GM18519 (cell line): ENCODE results near the gene YEATS2.
"Not testable (repeated sequence)": the region's sequence is repeated elsewhere in the genome, so short reads cannot be mapped to it uniquely, and the experiment has no call there.

Experiments
- ATAC-seq: cut with Tn5 transposase; IDR thresholded peaks from one replicate; pipeline ENCODE4 v1.9.1; 2021; ENCODE audit warnings: mild to moderate bottlenecking, moderate library complexity; ENCODE audit not compliant: unreplicated experiment, low FRiP score

The YEATS2 gene

DNA sequence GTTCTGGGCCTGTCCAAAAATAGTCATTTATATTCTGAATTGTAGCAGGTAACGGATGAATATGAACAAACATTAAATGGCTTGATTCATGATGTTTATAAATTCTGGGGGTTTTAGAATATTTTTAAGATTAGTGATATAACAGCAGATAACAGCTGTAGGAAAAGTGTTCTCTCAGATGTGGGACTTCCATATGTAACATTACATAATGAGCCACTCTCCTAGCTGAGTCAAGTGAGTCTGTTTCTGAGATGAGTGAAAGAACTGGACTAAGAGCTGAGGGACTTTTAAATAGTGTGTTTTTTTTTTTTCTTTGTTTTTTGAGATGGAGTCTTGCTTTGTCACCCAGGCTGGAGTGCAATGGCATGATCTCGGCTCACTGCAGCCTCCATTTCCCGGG lies 13.9 kb downstream of the YEATS2 start:
- no peak for ATAC-seq

DNA sequence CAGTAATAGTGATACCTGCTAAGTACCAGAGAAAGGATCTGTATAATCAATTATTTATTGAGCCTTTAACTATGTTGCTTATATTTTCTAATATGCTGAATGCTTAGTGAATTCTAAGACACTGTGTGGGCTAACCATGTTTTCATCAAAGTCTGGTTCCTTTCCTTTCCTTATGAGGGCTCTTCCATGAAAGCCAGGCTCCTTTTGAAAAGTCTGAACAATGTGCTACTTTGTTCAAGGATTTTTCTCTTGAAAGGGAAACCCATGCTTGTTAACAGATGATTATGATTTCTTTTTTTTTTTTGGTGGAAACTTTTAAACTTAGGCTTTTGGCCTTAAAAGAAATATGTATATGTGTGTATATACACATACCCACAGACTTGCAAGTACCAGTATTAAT lies 17.0 kb downstream of the YEATS2 start:
- ATAC-seq: no peak

DNA sequence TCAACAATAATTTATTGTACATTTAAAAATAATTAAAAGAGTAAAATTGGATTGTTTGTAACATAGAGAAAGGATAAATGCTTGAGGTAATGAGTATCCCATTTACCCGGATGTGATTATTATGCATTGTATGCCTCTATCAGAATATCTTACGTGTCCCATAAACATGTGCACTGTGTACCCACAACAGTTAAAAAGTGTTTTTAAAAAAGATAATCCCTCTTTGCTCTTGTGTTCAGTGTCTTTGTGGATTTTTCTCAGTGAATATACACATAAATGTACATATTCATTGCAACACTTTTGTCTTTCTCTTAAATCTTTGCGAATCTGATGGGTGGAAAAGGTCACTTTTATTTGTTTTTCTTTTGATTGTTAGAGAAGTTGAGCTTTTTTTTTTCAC lies 20.4 kb downstream of the YEATS2 start:
- ATAC-seq: no peak

DNA sequence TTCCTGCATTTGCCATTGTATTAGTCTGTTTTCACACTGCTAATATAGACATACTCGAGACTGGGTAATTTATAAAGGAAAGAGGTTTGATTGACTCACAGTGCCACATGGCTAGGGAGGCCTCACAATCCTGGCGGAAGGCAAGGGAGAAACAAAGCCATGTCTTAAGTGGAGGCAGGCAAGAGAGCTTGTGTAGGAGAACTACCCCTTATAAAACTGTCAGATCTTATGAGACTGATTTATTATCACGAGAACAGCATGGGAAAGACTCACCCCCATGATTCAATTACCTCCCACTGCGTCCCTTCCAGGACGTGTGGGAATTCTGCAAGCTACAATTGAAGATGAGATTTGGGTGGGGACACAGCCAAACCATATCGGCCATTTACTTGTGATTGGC lies 27.8 kb downstream of the YEATS2 start:
- no peak for ATAC-seq

DNA sequence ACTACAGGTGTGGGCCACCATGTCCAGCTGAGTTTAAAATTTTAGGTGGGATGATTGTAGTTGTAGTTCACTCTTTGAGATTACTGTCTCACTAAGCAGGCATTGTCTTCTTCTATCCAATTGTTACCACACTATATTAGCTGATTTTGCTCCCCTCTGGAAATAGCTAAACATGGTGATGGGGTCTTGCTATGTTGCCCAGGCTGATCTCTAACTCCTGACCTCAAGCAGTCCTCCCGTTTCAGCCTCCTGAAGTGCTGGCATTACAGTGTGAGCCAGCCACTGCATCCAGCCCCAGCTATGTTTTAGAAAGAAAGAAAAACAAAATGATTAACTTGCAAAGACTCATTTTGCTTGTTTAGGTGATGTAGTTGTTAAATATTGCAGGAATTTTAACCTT lies 30.6 kb downstream of the YEATS2 start:
- no peak for ATAC-seq

DNA sequence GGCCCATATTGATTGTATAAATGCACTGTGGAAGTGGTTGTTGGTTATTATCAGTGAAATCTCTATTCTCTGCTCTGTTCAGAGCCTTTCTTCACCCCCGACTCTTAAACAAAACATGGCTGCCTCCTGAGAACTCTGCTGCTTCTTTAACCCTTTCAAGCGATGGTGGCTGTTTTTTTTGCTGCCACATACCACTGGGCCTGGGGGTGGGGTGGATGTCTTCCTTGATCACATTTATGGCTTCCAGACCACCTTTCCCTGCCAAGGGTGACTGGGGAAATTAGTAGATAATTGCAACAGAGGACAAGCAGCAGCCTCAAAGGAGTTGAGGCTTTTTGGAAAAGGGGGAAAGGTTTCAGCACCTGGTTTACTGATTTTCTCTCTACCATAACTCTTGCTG lies 32.8 kb downstream of the YEATS2 start:
- no peak for ATAC-seq

DNA sequence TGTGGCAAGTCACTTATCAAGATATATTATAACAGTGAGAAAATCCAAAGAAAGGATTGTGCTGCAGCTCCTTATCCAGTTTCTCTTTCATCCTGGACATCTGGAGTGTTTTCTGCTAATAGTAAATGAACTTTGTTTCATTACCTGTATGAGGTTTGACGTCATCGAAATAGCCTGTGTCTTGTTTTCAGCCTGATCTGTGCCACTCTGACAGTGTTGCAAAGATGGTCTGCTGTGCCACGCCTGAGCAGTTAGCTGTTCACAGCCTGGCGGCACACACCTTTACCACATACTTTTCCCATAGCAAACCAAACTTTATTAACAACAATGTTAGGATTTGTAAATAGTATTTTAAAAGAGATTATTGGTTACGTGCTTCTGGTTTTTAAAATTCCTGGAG lies 34.0 kb downstream of the YEATS2 start:
- no peak for ATAC-seq

DNA sequence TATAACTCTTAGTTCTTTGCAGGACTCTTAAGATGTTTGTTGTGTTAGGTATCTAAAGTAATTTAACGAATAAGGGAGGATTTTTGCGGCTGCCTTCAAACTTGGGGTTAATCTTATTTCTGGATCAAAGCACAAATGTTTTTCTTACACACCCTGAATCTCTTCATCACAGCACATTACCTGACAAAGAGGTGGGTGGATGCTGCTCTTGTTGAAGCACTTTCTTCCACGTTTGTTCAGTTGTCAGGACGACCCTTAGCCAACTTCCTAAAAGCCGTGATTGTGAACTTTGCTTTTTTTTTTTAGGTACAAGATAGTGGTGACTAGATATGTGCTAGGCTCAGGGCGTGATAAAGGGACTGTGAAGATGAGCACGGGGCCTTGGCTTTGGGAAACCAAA lies 36.0 kb downstream of the YEATS2 start:
- ATAC-seq: no peak

DNA sequence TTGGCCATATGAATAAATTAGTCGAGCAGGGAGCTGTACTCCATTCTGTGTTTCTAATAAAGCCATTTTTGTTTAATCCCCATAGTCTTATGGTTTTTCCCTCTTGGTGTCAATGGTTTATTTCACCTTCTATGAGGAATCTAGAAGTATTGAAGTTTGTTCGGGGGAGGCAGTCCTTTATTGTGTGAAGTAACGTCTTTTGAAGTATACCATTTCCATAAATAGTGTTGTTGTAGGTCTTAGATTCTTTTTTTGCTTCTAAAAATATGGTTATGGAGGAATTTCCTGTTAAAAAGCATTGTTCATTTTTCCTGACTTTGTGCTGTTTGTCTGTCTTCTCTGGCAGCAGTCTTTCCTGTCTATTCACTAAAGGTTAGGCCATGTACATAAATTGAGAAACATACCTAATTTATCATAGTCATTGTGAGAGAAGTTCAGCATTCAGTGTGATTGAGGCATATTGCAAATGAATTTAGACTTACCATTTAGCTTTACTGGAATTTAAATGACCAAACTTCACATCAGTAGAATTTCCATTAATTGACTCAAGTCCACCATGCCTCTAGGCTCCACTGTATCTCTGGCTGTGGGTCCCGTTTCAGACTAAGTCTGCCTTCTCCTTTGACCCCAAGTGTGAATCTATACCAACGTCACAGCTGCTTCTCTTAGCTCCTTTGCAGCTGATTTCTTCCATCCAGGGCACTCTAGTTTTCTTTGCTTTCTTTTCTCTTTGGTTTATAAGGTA lies 37.3 kb downstream of the YEATS2 start:
- no peak for ATAC-seq

DNA sequence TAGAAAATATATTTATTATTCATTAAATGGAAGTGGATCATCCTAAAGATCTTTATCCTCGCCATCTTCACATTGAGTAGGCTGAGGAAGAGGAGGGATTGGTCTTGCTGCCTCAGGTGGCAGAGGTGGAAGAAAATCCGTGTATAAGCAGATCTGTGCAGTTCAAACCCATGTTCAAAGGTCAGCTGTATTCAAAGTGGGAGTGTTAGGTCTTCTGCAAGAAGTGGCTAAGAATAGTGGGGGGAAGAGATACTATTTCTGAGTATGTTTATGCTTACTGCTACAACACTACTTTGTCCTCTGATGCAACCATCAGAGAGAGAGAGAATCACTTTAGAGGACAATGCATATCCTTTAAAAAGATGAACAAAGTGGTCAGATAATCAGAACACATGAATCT lies 39.5 kb downstream of the YEATS2 start:
- ATAC-seq: no peak

DNA sequence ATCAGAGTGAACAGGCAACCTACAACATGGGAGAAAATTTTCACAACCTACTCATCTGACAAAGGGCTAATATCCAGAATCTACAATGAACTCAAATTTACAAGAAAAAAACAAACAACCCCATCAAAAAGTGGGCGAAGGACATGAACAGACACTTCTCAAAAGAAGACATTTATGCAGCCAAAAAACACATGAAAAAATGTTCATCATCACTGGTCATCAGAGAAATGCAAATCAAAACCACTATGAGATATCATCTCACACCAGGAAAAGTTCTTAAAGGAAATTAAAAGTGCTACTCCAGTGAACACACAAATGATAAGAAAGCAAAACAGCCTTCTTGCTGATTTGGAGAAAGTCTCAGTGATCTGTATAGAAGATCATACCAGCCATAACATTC lies 42.6 kb downstream of the YEATS2 start:
- ATAC-seq: not testable (repeated sequence)

DNA sequence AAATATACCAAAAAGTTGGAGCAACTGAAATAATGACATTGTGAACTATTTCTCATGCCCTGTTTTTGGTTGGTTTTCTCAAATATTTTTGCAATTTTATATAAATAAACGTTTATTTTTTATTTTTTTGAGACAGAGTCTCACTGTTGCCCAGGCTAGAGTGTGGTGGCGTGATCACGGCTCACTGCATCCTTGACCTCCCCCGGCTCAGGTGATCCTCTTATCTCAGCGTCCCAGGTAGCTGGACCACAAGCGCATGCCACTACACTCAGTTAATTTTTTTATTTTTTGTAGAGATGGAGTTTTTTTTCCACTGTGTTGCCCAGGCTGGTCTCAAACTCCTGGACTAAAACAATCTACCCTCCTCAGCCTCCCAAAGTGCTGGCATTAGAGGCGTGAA lies 45.6 kb downstream of the YEATS2 start:
- ATAC-seq: no peak

DNA sequence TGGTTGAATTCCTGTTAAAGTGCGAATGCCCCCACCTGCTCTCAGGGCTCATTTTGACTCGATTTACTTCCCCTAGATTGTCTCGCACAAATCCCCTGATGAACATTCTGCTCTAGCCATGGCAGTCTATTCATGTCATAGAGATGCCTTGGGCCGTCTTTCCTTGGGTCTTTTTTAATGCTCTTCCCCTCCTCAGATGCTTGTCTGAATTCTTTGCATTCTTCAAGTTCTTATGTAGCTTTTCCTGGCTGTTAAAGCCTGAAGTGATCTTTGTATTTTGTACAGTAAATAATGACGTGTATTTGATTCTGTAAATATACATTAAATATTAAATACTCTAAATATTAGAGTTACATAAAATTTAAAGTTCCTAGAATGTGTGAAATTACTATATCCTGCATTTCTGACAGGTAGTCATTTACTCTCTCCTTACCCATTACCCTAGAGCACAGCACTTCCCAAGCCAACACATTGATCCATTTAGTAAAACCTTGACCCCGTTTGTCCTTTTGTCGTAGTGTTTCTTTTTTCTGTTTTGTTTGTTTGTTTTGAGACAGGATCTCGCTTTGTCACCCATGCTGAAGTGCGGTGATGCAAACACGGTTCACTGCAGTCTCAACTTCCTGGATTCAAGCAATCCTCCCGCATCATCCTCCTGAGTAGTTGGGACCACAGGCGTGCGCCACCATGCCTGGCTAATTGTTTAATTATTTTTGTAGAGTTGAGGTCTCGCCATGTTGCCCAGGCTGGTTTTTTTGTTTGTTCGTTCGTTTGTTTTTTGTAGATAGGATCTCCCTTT lies 47.9 kb downstream of the YEATS2 start:
- no peak for ATAC-seq

DNA sequence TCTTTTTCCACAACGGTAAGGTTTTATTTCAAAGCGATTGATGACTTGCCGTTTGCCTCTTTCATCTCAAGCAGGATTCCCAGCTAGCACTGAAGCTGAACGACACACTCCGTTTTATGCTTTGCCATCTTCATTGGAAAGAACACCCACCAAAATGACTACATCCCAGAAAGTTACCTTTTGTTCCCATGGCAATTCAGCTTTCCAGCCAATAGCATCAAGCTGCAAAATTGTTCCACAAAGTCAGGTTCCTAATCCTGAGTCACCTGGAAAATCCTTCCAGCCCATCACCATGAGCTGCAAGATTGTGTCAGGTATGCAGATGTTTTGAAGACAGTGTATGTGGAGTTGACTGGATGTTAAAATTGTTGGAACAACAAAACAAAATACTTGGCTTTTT lies 56.5 kb downstream of the YEATS2 start:
- ATAC-seq: no peak

DNA sequence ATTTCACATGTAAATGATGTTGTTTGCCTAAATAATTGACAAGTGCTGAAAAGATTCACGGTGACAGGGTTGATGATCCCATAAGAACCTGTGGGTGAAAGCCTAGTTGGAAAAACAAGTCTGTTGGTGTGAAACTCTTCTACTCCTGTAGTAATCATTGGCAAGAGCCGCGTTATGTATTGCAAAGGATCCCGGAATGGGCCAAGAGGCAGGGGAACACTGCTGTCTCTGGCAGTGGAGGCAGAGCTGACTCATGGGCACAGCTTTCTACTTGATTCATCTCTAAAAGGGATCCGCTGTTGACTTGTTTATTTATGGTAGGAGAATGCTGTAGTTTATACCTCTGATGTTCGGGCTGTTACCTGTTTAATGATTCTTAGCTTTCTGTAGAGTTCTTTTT lies 64.7 kb downstream of the YEATS2 start:
- no peak for ATAC-seq

DNA sequence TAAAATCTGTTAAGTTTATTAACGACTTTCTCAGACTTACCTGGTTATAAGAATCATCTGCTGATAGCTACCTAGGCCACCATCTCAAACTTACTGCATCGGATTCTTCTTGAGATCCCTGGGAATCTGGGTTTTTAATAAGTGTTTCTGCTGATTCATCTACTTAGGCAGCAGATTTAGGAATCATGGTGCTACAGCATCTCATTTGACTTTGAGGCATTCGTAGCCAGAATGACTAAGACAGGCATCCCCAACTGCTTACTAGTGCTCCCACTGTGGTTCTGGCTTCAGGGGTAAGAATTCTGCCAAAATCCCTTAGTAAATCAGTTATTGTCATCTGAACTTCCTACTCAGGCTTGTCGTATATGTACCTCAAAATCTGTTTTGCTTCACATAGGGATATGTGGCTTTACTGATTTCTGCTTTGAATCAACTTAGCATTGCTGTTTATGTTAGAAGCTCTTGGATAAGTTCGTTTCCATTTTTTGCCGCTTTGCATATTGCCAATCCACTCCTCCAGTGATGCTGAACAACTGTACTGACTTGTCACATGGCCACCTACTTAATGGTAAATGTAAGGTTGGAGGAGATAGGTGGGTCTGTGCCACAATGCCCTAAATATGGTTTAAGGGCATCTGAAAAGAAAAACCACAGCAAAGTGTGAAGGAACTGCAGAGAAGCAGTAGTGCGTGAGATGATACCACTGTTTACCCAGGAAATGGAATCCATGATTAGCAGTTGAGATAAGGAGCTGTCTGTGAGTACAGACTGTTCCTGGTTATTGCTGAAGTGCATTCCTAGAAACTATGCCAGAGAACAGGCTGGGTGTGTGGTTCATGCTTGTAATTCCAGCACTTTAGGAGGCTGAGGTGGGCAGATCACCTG lies 67.5 kb downstream of the YEATS2 start:
- no peak for ATAC-seq

DNA sequence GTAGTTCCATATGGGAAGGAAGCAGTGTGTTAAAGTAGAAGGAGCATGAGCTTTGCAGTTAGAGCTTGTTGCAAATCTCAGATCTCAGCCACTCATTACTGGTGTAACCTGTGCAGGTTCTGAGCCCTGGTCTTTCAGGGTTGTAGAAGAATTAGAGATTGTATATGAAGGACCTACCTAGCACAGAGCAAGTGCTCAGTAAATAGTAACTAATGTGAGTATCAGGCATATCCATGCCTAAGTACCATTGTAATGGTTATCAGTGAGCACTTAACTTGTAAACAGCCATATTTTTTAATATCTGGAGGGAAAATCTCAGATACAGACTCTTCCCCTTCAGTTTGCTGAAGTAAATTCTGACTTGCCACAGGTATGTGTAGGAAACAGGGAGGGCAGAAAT lies 68.5 kb downstream of the YEATS2 start:
- ATAC-seq: no peak

DNA sequence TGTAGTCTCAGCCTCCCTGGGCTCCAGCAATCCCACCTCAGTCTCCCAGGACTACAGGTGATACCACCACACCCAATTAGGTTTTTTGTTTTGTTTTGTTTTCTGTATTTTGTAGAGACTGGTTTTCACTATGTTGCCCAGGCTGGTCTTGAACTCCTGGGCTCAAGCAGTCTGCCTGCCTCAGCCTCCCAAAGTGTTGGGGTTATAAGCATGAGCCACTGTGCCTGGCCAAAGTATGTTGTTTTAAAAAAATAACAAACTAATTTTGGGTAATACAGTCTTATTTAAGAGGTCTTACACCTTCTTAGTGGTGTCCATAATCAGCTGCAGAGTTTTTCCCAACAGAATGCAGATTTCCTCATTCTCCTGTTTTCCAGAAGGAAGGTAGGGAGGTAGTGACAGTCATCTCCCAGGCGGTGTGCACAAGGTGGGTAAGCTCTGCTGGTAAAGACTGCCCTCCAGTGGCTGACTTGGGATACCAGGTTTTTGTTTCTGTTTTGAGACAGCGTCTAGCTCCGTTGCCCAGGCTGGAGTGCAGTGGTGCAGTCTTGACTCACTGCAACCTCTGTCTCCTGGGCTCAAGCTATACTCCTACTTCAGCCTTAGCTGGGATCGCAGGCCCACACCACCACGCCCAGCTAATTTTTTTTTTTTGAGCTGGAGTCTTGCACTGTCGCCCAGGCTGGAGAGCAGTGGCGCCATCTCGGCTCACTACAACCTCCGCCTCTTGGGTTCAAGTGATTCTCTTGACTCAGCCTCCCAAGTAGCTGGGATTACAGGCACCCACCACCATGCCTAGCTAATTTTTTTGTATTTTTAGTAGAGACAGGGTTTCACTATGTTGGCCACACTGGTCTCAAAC lies 69.4 kb downstream of the YEATS2 start:
- no peak for ATAC-seq

DNA sequence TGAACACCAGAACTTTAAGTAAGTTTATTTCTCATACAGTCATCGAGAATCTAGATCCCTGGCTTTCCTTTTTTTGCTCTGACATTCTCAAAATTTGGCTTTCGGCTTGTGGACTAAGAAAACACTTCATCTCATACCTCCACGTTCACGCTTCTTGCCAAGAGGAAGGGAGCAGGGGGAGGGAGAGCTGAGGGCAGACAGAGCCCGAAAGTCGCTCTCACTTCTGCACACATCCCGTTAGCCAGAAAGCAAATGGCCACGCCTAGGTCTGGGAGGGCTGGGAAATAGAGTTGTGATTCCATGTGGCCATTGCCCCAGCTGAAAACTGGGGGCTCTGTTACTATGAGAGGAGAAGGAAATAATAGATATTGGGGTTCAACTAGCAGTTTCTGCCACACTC lies 70.5 kb downstream of the YEATS2 start:
- ATAC-seq: no peak

DNA sequence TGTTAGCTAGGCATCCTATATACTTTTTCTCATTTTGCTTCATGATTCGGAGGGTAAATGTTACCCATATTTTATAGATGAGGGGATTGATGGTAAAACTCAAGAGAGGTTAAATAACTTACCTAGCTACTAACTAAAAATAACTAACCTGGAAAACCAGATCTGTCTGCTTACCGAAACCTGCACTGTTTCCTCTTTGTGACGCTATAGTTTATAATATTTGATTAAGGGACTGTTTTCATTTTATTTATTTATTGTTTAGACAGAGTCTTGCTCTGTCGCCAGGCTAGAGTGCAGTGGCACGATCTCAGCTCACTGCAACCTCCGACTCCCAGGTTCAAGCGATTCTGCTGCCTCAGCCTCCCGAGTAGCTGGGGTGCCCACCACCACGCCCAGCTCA lies 71.9 kb downstream of the YEATS2 start:
- ATAC-seq: no peak
